22Rv1 (cell line): ENCODE data around the gene MRPL1.
"Not testable (repeated sequence)": the region's sequence is repeated elsewhere in the genome, so short reads cannot be mapped to it uniquely, and the experiment has no call there.

Source experiments
- H3K27ac ChIP-seq: fragments of 450-650 bp; 2 replicates; pipeline ENCODE4 v1.5.1; 2017
- CTCF ChIP-seq: fragments of 450-650 bp; IDR thresholded peaks from 2 replicates; pipeline ENCODE4 v1.5.1; 2017; ENCODE audit warnings: mild to moderate bottlenecking
- ZFX ChIP-seq: fragments of 450-650 bp; IDR thresholded peaks from 2 replicates; pipeline ENCODE4 v1.6.1; 2017; ENCODE audit warnings: antibody characterized with exemption, borderline replicate concordance

Gene MRPL1

GRCh38 chr4:77927991-77928925 is 65.6 kb downstream of the MRPL1 start:
- TF ChIP-seq ZFX (no peak), CTCF (no peak)
- peak overlapping the region; percentile 66 for H3K27ac ChIP-seq

GRCh38 chr4:77930154-77930639 is 67.6 kb downstream of the MRPL1 start:
- TF ChIP-seq CTCF (no peak), ZFX (no peak)
- no peak overlapping the region for H3K27ac ChIP-seq

GRCh38 chr4:77930876-77931275 is 68.2 kb downstream of the MRPL1 start:
- H3K27ac ChIP-seq: no peak overlapping the region
- TF ChIP-seq ZFX: no peak
- no peak for TF ChIP-seq CTCF

GRCh38 chr4:77931452-77932135 is 69.0 kb downstream of the MRPL1 start:
- TF ChIP-seq ZFX (no peak), CTCF (no peak)
- H3K27ac ChIP-seq: no peak overlapping the region

- H3K27ac ChIP-seq: no peak overlapping the region
- TF ChIP-seq ZFX (no peak), CTCF (no peak)
Observed at GRCh38 chr4:77938560-77938959, 75.9 kb downstream of the MRPL1 start.

DNA sequence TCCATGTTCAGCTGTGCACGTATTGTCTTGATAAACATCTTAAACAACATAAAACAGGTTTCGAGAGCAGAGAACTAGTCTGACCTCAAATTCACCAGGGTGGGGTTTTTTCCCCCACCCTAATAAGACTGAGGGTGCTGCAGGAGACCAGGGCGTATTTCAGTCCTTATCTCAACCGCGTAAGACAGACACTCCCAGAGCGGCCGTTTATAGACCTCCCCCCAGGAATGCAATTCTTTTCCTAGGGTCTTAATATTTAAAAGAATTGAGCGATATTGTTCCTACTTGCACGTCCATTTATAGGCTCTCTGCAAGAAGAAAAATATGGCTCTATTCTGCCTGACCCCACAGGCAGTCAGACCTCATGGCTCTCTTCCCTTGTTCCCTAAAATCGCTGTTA is 83.3 kb downstream of the MRPL1 start:
- H3K27ac ChIP-seq: not testable (repeated sequence)

DNA sequence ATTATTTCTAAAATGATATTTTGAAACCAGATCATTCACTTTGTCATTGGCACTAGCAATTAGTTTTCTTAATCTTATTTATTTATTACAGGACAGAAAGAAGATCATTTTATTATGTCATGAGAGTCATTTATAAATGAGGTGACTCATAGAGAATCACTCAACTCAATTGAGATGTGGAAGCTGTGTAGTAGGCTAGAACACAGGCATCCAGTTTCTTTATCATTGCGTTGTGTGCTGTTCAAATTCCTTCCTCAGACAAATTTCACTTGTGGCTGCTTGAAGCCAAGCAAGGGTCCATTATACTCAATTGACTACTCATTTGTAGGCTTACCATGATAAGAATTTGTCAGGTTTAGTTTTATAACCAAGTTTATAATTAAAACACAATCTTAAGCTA is 87.6 kb downstream of the MRPL1 start:
- H3K27ac ChIP-seq: no peak overlapping the region
- TF ChIP-seq CTCF (no peak), ZFX (no peak)
